NB4 (cell line): Measurements from ENCODE around the gene SYCP3.

ENCODE experiments used
- MYC ChIP-seq: IDR thresholded peaks from 2 replicates; pipeline ENCODE4 v1.6.1; 2011; ENCODE audit warnings: low read depth, low read length
- POLR2A ChIP-seq: IDR thresholded peaks from 2 replicates; pipeline ENCODE4 v1.6.1; 2011; ENCODE audit warnings: mild to moderate bottlenecking; ENCODE audit not compliant: insufficient read length; ENCODE audit errors: extremely low read depth
- TF ChIP-seq, protein P1 (sequence below): IDR thresholded peaks from one replicate; pipeline ENCODE4 v1.5.1; 2012; ENCODE audit warnings: low read depth, low read length
- TF ChIP-seq, protein P2 (sequence below): IDR thresholded peaks from 2 replicates; pipeline ENCODE4 v1.6.1; 2011; ENCODE audit warnings: low read depth, low read length

DNA sequence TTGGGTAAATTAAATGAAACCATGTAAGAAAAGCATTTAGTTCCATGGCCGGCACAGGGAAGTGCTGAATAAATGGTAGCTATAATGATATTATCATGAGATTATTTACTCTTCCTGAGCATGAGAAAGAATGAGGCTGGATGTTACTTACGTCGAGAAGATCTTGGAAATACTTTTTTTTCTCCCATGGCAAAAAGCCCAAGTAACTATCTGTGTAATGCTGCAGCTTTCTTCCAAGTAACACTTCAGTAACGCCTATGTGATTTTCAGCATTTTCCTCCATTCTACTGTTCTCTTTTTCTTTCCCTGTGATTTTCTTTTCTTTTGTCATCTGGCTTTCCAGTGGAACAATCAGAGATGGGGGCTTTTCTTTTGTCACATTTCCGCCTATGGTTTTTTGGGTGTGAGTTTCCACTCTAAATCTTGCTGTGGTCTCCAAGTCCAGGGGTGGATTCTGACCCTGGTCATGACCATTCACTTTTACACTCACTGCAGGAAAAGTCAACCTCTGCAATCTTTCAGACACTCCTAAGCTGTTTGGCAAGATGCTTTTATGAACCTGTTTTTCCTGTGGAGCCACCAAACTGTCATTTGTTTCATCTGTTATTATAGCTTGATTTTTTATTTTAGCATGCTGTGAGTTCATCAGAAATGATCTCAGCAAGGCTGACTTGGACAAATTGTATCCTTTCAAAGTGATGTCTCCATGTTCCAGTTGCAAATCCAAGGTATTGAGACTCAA lies 25.0 kb upstream of the SYCP3 start:
- TF ChIP-seq, protein P1, sequence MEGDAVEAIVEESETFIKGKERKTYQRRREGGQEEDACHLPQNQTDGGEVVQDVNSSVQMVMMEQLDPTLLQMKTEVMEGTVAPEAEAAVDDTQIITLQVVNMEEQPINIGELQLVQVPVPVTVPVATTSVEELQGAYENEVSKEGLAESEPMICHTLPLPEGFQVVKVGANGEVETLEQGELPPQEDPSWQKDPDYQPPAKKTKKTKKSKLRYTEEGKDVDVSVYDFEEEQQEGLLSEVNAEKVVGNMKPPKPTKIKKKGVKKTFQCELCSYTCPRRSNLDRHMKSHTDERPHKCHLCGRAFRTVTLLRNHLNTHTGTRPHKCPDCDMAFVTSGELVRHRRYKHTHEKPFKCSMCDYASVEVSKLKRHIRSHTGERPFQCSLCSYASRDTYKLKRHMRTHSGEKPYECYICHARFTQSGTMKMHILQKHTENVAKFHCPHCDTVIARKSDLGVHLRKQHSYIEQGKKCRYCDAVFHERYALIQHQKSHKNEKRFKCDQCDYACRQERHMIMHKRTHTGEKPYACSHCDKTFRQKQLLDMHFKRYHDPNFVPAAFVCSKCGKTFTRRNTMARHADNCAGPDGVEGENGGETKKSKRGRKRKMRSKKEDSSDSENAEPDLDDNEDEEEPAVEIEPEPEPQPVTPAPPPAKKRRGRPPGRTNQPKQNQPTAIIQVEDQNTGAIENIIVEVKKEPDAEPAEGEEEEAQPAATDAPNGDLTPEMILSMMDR: no peak
- TF ChIP-seq POLR2A: no peak
- TF ChIP-seq, protein P2, sequence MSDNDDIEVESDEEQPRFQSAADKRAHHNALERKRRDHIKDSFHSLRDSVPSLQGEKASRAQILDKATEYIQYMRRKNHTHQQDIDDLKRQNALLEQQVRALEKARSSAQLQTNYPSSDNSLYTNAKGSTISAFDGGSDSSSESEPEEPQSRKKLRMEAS: no peak
- TF ChIP-seq MYC: no peak
